Left colon (tissue), 2 donors: ENCODE measurements around the gene NLRC5. TPM values are rescaled to one million over a fixed set of nuclear protein-coding genes. Genes with fewer than 3 reads are reported as not detected.

Source experiments
- ATAC-seq: fragments of 200-7000 bp; cut with Tn5 transposase; one replicate; pipeline ENCODE4 v1.9.1; 2020; ENCODE audit warnings: mild to moderate bottlenecking, moderate library complexity
- DNase-seq, 2 donors: peaks; one replicate each; pipeline ENCODE4 v3.0.0-alpha.2; 2020
- intact Hi-C, 2 donors: fragments of 100-400 bp; cut with DNase I in 1 of 2; cut with micrococcal nuclease in 1 of 2; formaldehyde crosslinking; loops; one replicate each; pipeline versions ENCODE4 v1.11.2 to v1.14.0; 2022; cut with DNase I, micrococcal nuclease
- total RNA-seq, 2 donors: library from RNA; stranded (reverse); fragmentation: NEBNext Ultra II Directional; extraction: Animal tissue kit (Norgen Biotek cat#: 25700); gene quantifications; one replicate each; pipeline ENCODE4 v1.2.1, GENCODE V29; 2021
- donor health status: DM: no; HTN: no; CAD: no.
- donor health status: DM: yes; HTN: yes; CAD: no.

Gene NLRC5
- total RNA-seq, 2 donors from 2014 or later: 57.7 to 125 TPM

GRCh38 chr16:57115514-57116182 is 126.3 kb downstream of the NLRC5 start:
- intact Hi-C loops: no loop called here
- DNase-seq: peak in 1 of 2 donors; percentile 44
- ATAC-seq: no peak

- ATAC-seq (no peak), DNase-seq (no peak)
- intact Hi-C loops: no loop called here
These were observed 129.2 kb downstream of the NLRC5 start for GRCh38 chr16:57118461-57119084.

- ATAC-seq (no peak), DNase-seq (no peak)
- intact Hi-C loops: no loop called here
These were observed 134.0 kb downstream of the NLRC5 start for GRCh38 chr16:57123216-57123973.

- intact Hi-C loops: no loop called here
- DNase-seq (no peak), ATAC-seq (no peak)
These were observed 134.8 kb downstream of the NLRC5 start for GRCh38 chr16:57123974-57124674.

GRCh38 chr16:57125376-57125775 is 136.0 kb downstream of the NLRC5 start:
- ATAC-seq (no peak), DNase-seq (no peak)
- intact Hi-C loops: no loop called here

GRCh38 chr16:57125969-57126368 is 136.6 kb downstream of the NLRC5 start:
- intact Hi-C loops: no loop called here
- DNase-seq (no peak), ATAC-seq (no peak)

- ATAC-seq (no peak), DNase-seq (no peak)
- intact Hi-C loops: no loop called here
These were observed 137.1 kb downstream of the NLRC5 start for GRCh38 chr16:57126411-57126810.

- intact Hi-C loops: no loop called here
- DNase-seq (no peak), ATAC-seq (no peak)
These were observed 137.8 kb downstream of the NLRC5 start for GRCh38 chr16:57127037-57127763.

GRCh38 chr16:57127836-57128235 is 138.5 kb downstream of the NLRC5 start:
- intact Hi-C loops: no loop called here
- no peak for DNase-seq
- no peak for ATAC-seq

- ATAC-seq (no peak), DNase-seq (no peak)
- intact Hi-C loops: no loop called here
These were observed 139.5 kb downstream of the NLRC5 start for GRCh38 chr16:57128771-57129389.

- intact Hi-C loops: no loop called here
- ATAC-seq: no peak
- DNase-seq: no peak
These were observed 141.6 kb downstream of the NLRC5 start for GRCh38 chr16:57130950-57131321.

GRCh38 chr16:57131351-57131970 is 142.1 kb downstream of the NLRC5 start:
- intact Hi-C loops: no loop called here
- ATAC-seq: peak; percentile 5
- DNase-seq: no peak

GRCh38 chr16:57132470-57132869 is 143.1 kb downstream of the NLRC5 start:
- peak; percentile 89 to 96 for DNase-seq
- intact Hi-C loops: no loop called here
- ATAC-seq: peak; percentile 82

GRCh38 chr16:57133031-57133430 is 143.7 kb downstream of the NLRC5 start:
- intact Hi-C loops: no loop called here
- ATAC-seq: no peak
- DNase-seq: no peak
